Measurements from ENCODE around the gene ZNF358. TPM values are rescaled to one million over a fixed set of nuclear protein-coding genes. Genes with fewer than 3 reads are reported as not detected.
"Not testable (repeated sequence)": the region's sequence is repeated elsewhere in the genome, so short reads cannot be mapped to it uniquely, and the experiment has no call there.

ZNF358 gene
- total RNA-seq, 4 donors from 2014 or later, result 77.1 to 124 (median 95.3) TPM

GRCh38 chr19:7533925-7534480 lies 18.1 kb downstream of the ZNF358 start:
- H3K9me3 ChIP-seq, result no peaks in the 10 kb centered on the region
- H3K4me3 ChIP-seq, result peak overlapping the region; percentile 57 to 90 (median 80)
- H3K27ac ChIP-seq, result peak overlapping the region; percentile 90 to 99 (median 92)
- peak; percentile 88 to 95 (median 89) for DNase-seq
- peaks cover 3 to 15% (median 6%) of the 10 kb centered on the region in 4 donors for H3K4me1 ChIP-seq
- peaks cover 0 to 34% (median 0%) of the 10 kb centered on the region in 3 donors for H3K36me3 ChIP-seq
- TF ChIP-seq POLR2A (IDR thresholded peaks at IDR 0.05), result peak; percentile 72 to 80
- TF ChIP-seq, protein P1, sequence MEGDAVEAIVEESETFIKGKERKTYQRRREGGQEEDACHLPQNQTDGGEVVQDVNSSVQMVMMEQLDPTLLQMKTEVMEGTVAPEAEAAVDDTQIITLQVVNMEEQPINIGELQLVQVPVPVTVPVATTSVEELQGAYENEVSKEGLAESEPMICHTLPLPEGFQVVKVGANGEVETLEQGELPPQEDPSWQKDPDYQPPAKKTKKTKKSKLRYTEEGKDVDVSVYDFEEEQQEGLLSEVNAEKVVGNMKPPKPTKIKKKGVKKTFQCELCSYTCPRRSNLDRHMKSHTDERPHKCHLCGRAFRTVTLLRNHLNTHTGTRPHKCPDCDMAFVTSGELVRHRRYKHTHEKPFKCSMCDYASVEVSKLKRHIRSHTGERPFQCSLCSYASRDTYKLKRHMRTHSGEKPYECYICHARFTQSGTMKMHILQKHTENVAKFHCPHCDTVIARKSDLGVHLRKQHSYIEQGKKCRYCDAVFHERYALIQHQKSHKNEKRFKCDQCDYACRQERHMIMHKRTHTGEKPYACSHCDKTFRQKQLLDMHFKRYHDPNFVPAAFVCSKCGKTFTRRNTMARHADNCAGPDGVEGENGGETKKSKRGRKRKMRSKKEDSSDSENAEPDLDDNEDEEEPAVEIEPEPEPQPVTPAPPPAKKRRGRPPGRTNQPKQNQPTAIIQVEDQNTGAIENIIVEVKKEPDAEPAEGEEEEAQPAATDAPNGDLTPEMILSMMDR (IDR thresholded peaks at IDR 0.05), result no peak
- H3K27me3 ChIP-seq, result no peaks in the 10 kb centered on the region

DNA sequence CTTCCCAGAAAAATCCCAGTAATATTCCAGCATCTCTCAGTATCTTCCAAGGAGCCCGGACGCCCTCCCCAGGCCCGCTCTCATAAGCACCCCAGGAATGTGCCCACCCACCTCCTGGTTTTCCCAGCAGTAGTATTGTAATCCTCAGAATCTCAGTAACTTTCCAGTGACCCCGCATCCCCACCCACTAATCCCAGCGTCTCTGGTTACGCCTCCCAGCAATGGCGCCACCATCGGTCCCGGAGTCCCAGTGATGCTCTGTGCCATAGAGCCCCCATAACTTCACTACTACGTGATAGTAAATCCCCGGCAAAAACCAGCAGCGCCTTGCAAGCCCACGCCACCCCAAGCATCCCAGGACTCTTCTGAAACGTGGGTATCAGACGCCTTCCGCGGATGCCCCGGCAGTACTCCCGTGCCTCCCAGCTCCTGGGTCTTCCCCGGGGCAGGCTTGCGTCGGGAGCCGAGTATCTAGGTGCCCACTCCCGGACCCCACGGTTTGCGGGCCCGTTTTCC lies 18.7 kb downstream of the ZNF358 start:
- H3K9me3 ChIP-seq, result no peaks in the 10 kb centered on the region
- no peaks in the 10 kb centered on the region for H3K27me3 ChIP-seq
- H3K4me1 ChIP-seq, result peaks cover 3 to 15% (median 6%) of the 10 kb centered on the region in 4 donors
- peak; percentile 46 to 78 (median 70) for DNase-seq
- H3K27ac ChIP-seq, result peak overlapping the region; percentile 90 to 99 (median 92)
- peaks cover 0 to 33% (median 0%) of the 10 kb centered on the region in 3 donors for H3K36me3 ChIP-seq
- TF ChIP-seq POLR2A (IDR thresholded peaks at IDR 0.05), result no peak
- TF ChIP-seq, protein P1 (IDR thresholded peaks at IDR 0.05), result peak in 1 of 6 experiments; percentile 6
- peak overlapping the region; percentile 57 to 90 (median 80) for H3K4me3 ChIP-seq

GRCh38 chr19:7535047-7535997 lies 19.4 kb downstream of the ZNF358 start, which contains the start of gene PNPLA6:
TSS of gene PNPLA6 (plus strand) at chr19:7535717. CDS start at chr19:7535789, 72 bp downstream.
- Histone ChIP-seq H3K9me3 (no peaks in the 10 kb centered on the region), H3K27me3 (no peaks in the 10 kb centered on the region), H3K36me3 (peaks cover 0 to 33% (median 0%) of the 10 kb centered on the region in 3 donors), H3K4me1 (peaks cover 3 to 15% (median 6%) of the 10 kb centered on the region in 4 donors), H3K27ac (peak within 1 kb of the TSS; percentile 90 to 99 (median 92)), H3K4me3 (peak within 1 kb of the TSS; percentile 57 to 90 (median 80))
- TF ChIP-seq POLR2A (IDR thresholded peaks at IDR 0.05), result peak; percentile 72 to 75
- TF ChIP-seq, protein P1 (IDR thresholded peaks at IDR 0.05), result peak in 1 of 6 experiments; percentile 9
- DNase-seq, result peak; percentile 94 to 98 (median 98)

DNA sequence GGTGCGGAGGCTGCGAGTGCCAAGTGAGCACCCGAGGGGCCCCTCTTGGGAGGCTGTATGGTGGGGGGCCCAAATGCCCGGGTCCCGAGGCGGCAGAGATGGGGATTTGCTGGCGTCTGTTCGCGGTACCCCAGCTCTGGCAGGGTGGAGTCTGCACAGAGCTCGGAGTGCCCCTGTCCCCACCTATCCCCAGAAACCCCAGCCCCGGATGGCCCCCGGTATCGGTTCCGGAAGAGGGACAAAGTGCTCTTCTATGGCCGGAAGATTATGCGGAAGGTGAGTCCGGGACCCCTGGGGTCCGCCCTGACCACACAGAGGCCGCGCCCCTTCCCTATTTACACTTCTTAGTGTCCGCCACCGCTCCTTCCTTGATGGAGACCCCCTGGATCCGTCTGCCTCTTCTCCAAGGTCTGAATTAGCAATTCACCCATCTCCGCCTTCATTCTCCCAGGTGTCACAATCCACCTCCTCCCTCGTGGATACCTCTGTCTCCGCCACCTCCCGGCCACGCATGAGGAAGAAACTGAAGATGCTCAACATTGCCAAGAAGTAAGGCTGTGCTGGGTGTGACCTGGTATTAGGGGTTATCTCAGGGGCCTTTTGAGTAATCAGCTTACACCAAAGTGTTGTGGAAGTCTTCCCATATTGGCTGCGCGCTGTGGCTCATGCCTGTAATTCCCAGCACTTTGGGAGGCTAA lies 20.2 kb downstream of the ZNF358 start:
- Histone ChIP-seq H3K4me1 (peaks cover 3 to 15% (median 6%) of the 10 kb centered on the region in 4 donors), H3K4me3 (peak overlapping the region; percentile 57 to 90 (median 80)), H3K27me3 (no peaks in the 10 kb centered on the region), H3K36me3 (peaks cover 0 to 36% (median 0%) of the 10 kb centered on the region in 3 donors), H3K27ac (peak overlapping the region; percentile 90 to 99 (median 92)), H3K9me3 (no peaks in the 10 kb centered on the region)
- DNase-seq, result no peak
- TF ChIP-seq, protein P1 (IDR thresholded peaks at IDR 0.05), result no peak
- no peak for TF ChIP-seq POLR2A (IDR thresholded peaks at IDR 0.05)

DNA sequence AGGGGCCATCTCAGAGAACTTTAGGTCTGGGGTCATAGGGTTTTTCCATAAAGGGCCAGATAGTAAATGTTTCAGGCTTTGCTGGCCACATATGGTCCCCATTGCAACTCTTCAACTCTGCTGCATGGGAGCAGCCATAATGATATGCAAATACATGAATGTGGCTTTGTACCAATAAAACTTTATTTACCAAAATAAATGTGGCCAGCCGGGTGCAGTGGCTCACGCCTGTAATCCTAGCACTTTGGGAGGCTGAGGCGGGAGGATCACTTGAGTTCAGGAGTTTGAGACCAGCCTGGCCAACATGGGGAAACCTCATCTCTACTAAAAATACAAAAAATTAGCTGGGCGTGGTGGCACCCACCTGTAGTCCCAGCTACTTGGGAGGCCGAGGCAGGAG lies 23.1 kb downstream of the ZNF358 start:
- H3K9me3 ChIP-seq, H3K4me1 ChIP-seq, H3K4me3 ChIP-seq, H3K27me3 ChIP-seq, H3K27ac ChIP-seq, DNase-seq: not testable (repeated sequence)
- H3K36me3 ChIP-seq, result peaks cover 0 to 64% (median 0%) of the 10 kb centered on the region in 3 donors
